CD14-positive monocyte (primary cell): ENCODE results near the gene CYP2J2. TPM values are rescaled to one million over a fixed set of nuclear protein-coding genes. Genes with fewer than 3 reads are reported as not detected.
A peak's percentile ranks its signal among the peaks of the same experiment; 100 is the strongest.
"Not testable (repeated sequence)": the region's sequence is repeated elsewhere in the genome, so short reads cannot be mapped to it uniquely, and the experiment has no call there.

Source experiments
- DNase-seq, 3 donors: peaks; one replicate each; pipeline ENCODE4 v3.0.0-alpha.2; 2011 to 2022
- H2AFZ ChIP-seq: 2 replicates; pipeline ENCODE4 v1.6.0; 2012; ENCODE audit warnings: mild to moderate bottlenecking, low read depth, low read length, inconsistent platforms; ENCODE audit not compliant: insufficient read depth, poor library complexity, severe bottlenecking
- H3K27ac ChIP-seq, 2 donors: 1 replicate in 1 of 2; 2 replicates in 1 of 2; pipeline ENCODE4 v1.5.1; 2012 to 2013; ENCODE audit warnings: low read length in 2 of 2, control low read depth in 1 of 2, inconsistent platforms in 1 of 2, low read depth in 1 of 2, mild to moderate bottlenecking in 1 of 2
- H3K27me3 ChIP-seq, 2 donors: one replicate each; pipeline versions ENCODE4 v1.6.0 to v1.6.1; 2011 to 2013; ENCODE audit warnings: low read length in 2 of 2; ENCODE audit not compliant: control insufficient read depth in 2 of 2, insufficient read depth in 2 of 2
- H3K36me3 ChIP-seq, 2 donors: replicated peaks in 1 of 2; 1 replicate in 1 of 2; 2 replicates in 1 of 2; pipeline versions ENCODE4 v1.5.1 to v1.6.1; 2012 to 2013; ENCODE audit warnings: low read length in 2 of 2, control low read depth in 1 of 2, inconsistent platforms in 1 of 2, mild to moderate bottlenecking in 1 of 2; ENCODE audit not compliant: insufficient read depth in 2 of 2, control insufficient read depth in 1 of 2
- H3K4me1 ChIP-seq, 2 donors: 1 replicate in 1 of 2; 2 replicates in 1 of 2; pipeline versions ENCODE4 v1.5.1 to v1.6.1; 2012 to 2013; ENCODE audit warnings: low read length in 2 of 2, control low read depth in 1 of 2, inconsistent platforms in 1 of 2, mild to moderate bottlenecking in 1 of 2, moderate library complexity in 1 of 2; ENCODE audit not compliant: insufficient read depth in 2 of 2, control insufficient read depth in 1 of 2
- H3K4me2 ChIP-seq: replicated peaks from 2 replicates; pipeline ENCODE3; 2012; ENCODE audit warnings: low read length, moderate library complexity, mild to moderate bottlenecking; ENCODE audit not compliant: poor library complexity, severe bottlenecking; ENCODE audit errors: extremely low read depth
- H3K4me3 ChIP-seq, 3 experiments: fragments of 200-600 bp in 1 of 3; sonication (generic) in 1 of 3; replicated peaks in 1 of 3; 1 replicate in 2 of 3; 2 replicates in 1 of 3; pipeline ENCODE4 v1.5.1; 2011 to 2013; ENCODE audit warnings: low read length in 3 of 3, mild to moderate bottlenecking in 3 of 3, control low read depth in 2 of 3, low read depth in 2 of 3, inconsistent platforms in 1 of 3, moderate library complexity in 1 of 3
- H3K79me2 ChIP-seq: 2 replicates; pipeline ENCODE4 v1.6.0; 2012; ENCODE audit warnings: mild to moderate bottlenecking, control low read depth, inconsistent platforms, low read length, moderate library complexity; ENCODE audit not compliant: insufficient read depth
- H3K9ac ChIP-seq: 2 replicates; pipeline ENCODE4 v1.6.0; 2017; ENCODE audit warnings: low read length, mild to moderate bottlenecking; ENCODE audit not compliant: insufficient read depth, poor library complexity, severe bottlenecking
- H3K9me3 ChIP-seq, 2 donors: replicated peaks in 1 of 2; 1 replicate in 1 of 2; 2 replicates in 1 of 2; pipeline versions ENCODE4 v1.5.1 to v1.6.1; 2012 to 2013; ENCODE audit warnings: low read length in 2 of 2, control low read depth in 1 of 2; ENCODE audit not compliant: control insufficient read depth in 1 of 2, insufficient read depth in 1 of 2
- H4K20me1 ChIP-seq: 2 replicates; pipeline ENCODE4 v1.6.0; 2012; ENCODE audit warnings: mild to moderate bottlenecking, low read length, control low read depth, moderate library complexity; ENCODE audit not compliant: insufficient read depth
- H3K27ac Mint-ChIP-seq, 7 donors: one replicate each; pipeline ENCODE4 v1.8.0; 2020; ENCODE audit warnings: mild to moderate bottlenecking in 7 of 7, mixed read lengths in 7 of 7, moderate library complexity in 6 of 7, inconsistent platforms in 2 of 7
- H3K27me3 Mint-ChIP-seq, 3 donors: one replicate each; pipeline ENCODE4 v1.8.0; 2021 to 2022; ENCODE audit warnings: low read depth in 3 of 3, mild to moderate bottlenecking in 3 of 3, mixed read lengths in 3 of 3, moderate library complexity in 3 of 3, inconsistent platforms in 1 of 3
- H3K36me3 Mint-ChIP-seq, 2 donors: one replicate each; pipeline ENCODE4 v1.8.0; 2020; ENCODE audit warnings: mixed read lengths in 2 of 2, inconsistent platforms in 1 of 2, mild to moderate bottlenecking in 1 of 2
- H3K4me1 Mint-ChIP-seq: one replicate; pipeline ENCODE4 v1.8.0; 2020; ENCODE audit warnings: mild to moderate bottlenecking, mixed read lengths
- H3K4me3 Mint-ChIP-seq, 2 donors: one replicate each; pipeline ENCODE4 v1.8.0; 2020; ENCODE audit warnings: mild to moderate bottlenecking in 2 of 2, mixed read lengths in 2 of 2, moderate library complexity in 1 of 2
- H3K9me3 Mint-ChIP-seq, 7 donors: one replicate each; pipeline ENCODE4 v1.8.0; 2020 to 2022; ENCODE audit warnings: mixed read lengths in 7 of 7, mild to moderate bottlenecking in 6 of 7, moderate library complexity in 6 of 7, inconsistent platforms in 2 of 7
- CTCF ChIP-seq: fragments of 200-600 bp; IDR thresholded peaks from one replicate; pipeline ENCODE4 v1.8.0; 2022; ENCODE audit warnings: antibody characterized with exemption, mild to moderate bottlenecking
- WGBS: methylation state at CpG from one replicate; pipeline ENCODE4 v1.1.5; 2013; ENCODE audit warnings: missing lambda C conversion rate; ENCODE audit not compliant: insufficient coverage; 5-methylcytosine and 5-hydroxymethylcytosine counted together
- intact Hi-C, 2 donors: fragments of 100-400 bp; cut with micrococcal nuclease; formaldehyde crosslinking; loops; one replicate each; pipeline versions ENCODE4 v1.15.0 to v1.15.1; 2023
- polyA plus RNA-seq, 3 donors: library from polyadenylated mRNA; depleted of rRNA in 1 of 3; unstranded in 2 of 3; stranded (reverse) in 1 of 3; fragments of 300-500 nt in 2 of 3; fragments of >200 nt in 1 of 3; fragmentation: Illumina TruSeq in 2 of 3; gene quantifications; 1 replicate in 2 of 3; 2 replicates in 1 of 3; pipeline ENCODE4 v1.2.3, GENCODE V29; 2012 to 2021

CYP2J2 gene
- polyA plus RNA-seq, 3 donors = not detected

GRCh38 chr1:59927213-59927612 is 640 bp upstream of the CYP2J2 start:
- Histone ChIP-seq H3K4me1 (peaks cover 7 to 8% of the 10 kb centered on the region in 2 donors), H3K36me3 (no peaks in the 10 kb centered on the region), H4K20me1 (no peaks in the 10 kb centered on the region), H3K27me3 (peaks cover 11 to 34% of the 10 kb centered on the region in 2 donors), H3K27ac (no peak overlapping the region), H3K4me3 (peak overlapping the region in 1 of 3 experiments; percentile 78), H3K9ac (no peak overlapping the region), H3K9me3 (no peaks in the 10 kb centered on the region), H3K79me2 (no peaks in the 10 kb centered on the region), H2AFZ (peak overlapping the region; percentile 80), H3K4me2 (peak overlapping the region; percentile 88)
- TF ChIP-seq CTCF = no peak
- Mint-ChIP-seq H3K27me3 (peaks cover 14 to 25% (median 23%) of the 10 kb centered on the region in 3 donors), H3K4me1 (peaks cover 14% of the 10 kb centered on the region), H3K27ac (no peak overlapping the region), H3K4me3 (peak overlapping the region in 1 of 2 donors; percentile 94), H3K36me3 (no peaks in the 10 kb centered on the region), H3K9me3 (peaks cover 4 to 21% (median 11%) of the 10 kb centered on the region in 7 donors)
- WGBS = no CpG with 5 or more reads among the region's 2 CpGs
- intact Hi-C loops = no loop called here
- DNase-seq = no peak

GRCh38 chr1:59924653-59925052 is 1.9 kb downstream of the CYP2J2 start:
- H3K27ac Mint-ChIP-seq = no peak overlapping the region
- peaks cover 7 to 8% of the 10 kb centered on the region in 2 donors for H3K4me1 ChIP-seq
- no peak overlapping the region for H3K27ac ChIP-seq
- H3K27me3 ChIP-seq = peaks cover 11 to 31% of the 10 kb centered on the region in 2 donors
- H3K4me3 Mint-ChIP-seq = no peak overlapping the region
- intact Hi-C loops = no loop called here
- H3K36me3 ChIP-seq = no peaks in the 10 kb centered on the region
- H3K9me3 ChIP-seq = no peaks in the 10 kb centered on the region
- no peak for DNase-seq
- no peak overlapping the region for H3K9ac ChIP-seq
- H4K20me1 ChIP-seq = no peaks in the 10 kb centered on the region
- no peaks in the 10 kb centered on the region for H3K36me3 Mint-ChIP-seq
- peaks cover 14 to 23% (median 20%) of the 10 kb centered on the region in 3 donors for H3K27me3 Mint-ChIP-seq
- no peak for TF ChIP-seq CTCF
- H3K4me3 ChIP-seq = no peak overlapping the region
- peaks cover 14% of the 10 kb centered on the region for H3K4me1 Mint-ChIP-seq
- H3K4me2 ChIP-seq = no peak overlapping the region
- H3K9me3 Mint-ChIP-seq = peaks cover 4 to 21% (median 13%) of the 10 kb centered on the region in 7 donors
- H2AFZ ChIP-seq = no peak overlapping the region
- no peaks in the 10 kb centered on the region for H3K79me2 ChIP-seq

DNA sequence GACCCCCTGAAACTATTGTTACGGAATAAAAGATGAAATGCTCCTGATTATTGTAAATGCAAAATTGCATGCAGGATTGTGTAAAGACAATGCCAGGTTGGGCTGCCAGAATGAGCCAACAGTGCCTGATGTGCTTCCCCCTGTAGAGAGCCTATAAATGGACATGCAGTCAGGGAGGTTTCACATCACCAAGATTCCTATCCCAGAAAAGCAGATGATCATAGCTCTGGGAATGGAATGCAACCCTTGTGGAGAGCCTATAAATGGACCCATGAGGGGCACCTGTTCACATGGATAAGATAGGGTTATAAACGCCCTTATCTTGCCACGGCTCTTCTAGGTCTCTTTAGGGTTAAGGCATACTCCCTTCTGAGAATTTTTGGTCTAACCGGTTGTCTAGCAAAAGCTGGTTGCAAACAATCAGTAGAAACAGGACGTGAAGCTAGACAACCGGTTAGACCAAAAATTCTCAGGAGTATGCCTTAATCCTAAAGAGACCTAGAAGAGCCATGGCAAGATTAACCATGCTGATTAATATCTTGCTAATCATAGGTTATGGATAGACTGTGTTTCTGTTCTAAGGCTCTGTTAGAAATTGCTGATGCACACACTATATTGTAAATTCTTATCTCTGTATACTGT is 5.2 kb downstream of the CYP2J2 start:
- Mint-ChIP-seq H3K9me3 (peaks cover 4 to 21% (median 13%) of the 10 kb centered on the region in 7 donors), H3K27me3 (peaks cover 4 to 12% (median 7%) of the 10 kb centered on the region in 3 donors)
- intact Hi-C loops, H3K27me3 ChIP-seq, H3K79me2 ChIP-seq, H3K4me3 ChIP-seq, DNase-seq, H3K36me3 ChIP-seq, H3K9me3 ChIP-seq, H3K36me3 Mint-ChIP-seq, H3K27ac ChIP-seq, H2AFZ ChIP-seq, H3K27ac Mint-ChIP-seq, H3K4me1 ChIP-seq, H3K4me1 Mint-ChIP-seq, H3K4me3 Mint-ChIP-seq, H3K4me2 ChIP-seq, H3K9ac ChIP-seq, H4K20me1 ChIP-seq: not testable (repeated sequence)
- WGBS = 96% methylated on average over 4 of the region's 6 CpGs
